NCI-H226 (cell line): ENCODE data around the gene IGFL4.

Source experiments
- DNase-seq: peaks from one replicate; pipeline ENCODE4 v3.0.0-alpha.2; 2015

IGFL4 gene

GRCh38 chr19:46018729-46019251 is 22.0 kb downstream of the IGFL4 start:
- no peak for DNase-seq

- no peak for DNase-seq
Observed at GRCh38 chr19:46017874-46018675, 22.7 kb downstream of the IGFL4 start.

- DNase-seq: no peak
Observed at GRCh38 chr19:46017095-46017429, 23.7 kb downstream of the IGFL4 start.

GRCh38 chr19:46016426-46017094 is 24.2 kb downstream of the IGFL4 start:
- peak; percentile 71 for DNase-seq

GRCh38 chr19:46015687-46016425 is 24.9 kb downstream of the IGFL4 start:
- no peak for DNase-seq

GRCh38 chr19:46014941-46015686 is 25.7 kb downstream of the IGFL4 start:
- DNase-seq: peak; percentile 62

- no peak for DNase-seq
Observed at GRCh38 chr19:46014534-46014933, 26.3 kb downstream of the IGFL4 start.

- DNase-seq: peak; percentile 43
Observed at GRCh38 chr19:46009530-46010510, 31.0 kb downstream of the IGFL4 start.

- DNase-seq: no peak
Observed at GRCh38 chr19:46006411-46006810, 34.4 kb downstream of the IGFL4 start.

- DNase-seq: no peak
Observed at GRCh38 chr19:46002678-46003275, 38.0 kb downstream of the IGFL4 start.

GRCh38 chr19:46000491-46001246 is 40.1 kb downstream of the IGFL4 start:
- DNase-seq: no peak

- peak; percentile 13 for DNase-seq
Observed at GRCh38 chr19:45999653-46000121, 41.1 kb downstream of the IGFL4 start.

- DNase-seq: no peak
Observed at GRCh38 chr19:45998834-45999233, 42.0 kb downstream of the IGFL4 start.

GRCh38 chr19:45996933-45997332 is 43.9 kb downstream of the IGFL4 start:
- DNase-seq: no peak

- DNase-seq: peak; percentile 68
Observed at GRCh38 chr19:45995715-45996385, 45.0 kb downstream of the IGFL4 start.

GRCh38 chr19:45994998-45995714 is 45.6 kb downstream of the IGFL4 start, which contains the start of gene CCDC61:
Gene CCDC61 (plus strand): TSS chr19:45995467. CDS start chr19:46003019, 7,552 bp downstream.
- DNase-seq: peak; percentile 97

GRCh38 chr19:45994456-45994997 is 46.3 kb downstream of the IGFL4 start:
- DNase-seq: no peak

GRCh38 chr19:45990113-45990728 is 50.6 kb downstream of the IGFL4 start:
- DNase-seq: no peak
